Measurements from ENCODE around the gene PPP1R13B. TPM values are rescaled to one million over a fixed set of nuclear protein-coding genes. Genes with fewer than 3 reads are reported as not detected.
"Not testable (repeated sequence)": the region's sequence is repeated elsewhere in the genome, so short reads cannot be mapped to it uniquely, and the experiment has no call there.

PPP1R13B gene, protein sequence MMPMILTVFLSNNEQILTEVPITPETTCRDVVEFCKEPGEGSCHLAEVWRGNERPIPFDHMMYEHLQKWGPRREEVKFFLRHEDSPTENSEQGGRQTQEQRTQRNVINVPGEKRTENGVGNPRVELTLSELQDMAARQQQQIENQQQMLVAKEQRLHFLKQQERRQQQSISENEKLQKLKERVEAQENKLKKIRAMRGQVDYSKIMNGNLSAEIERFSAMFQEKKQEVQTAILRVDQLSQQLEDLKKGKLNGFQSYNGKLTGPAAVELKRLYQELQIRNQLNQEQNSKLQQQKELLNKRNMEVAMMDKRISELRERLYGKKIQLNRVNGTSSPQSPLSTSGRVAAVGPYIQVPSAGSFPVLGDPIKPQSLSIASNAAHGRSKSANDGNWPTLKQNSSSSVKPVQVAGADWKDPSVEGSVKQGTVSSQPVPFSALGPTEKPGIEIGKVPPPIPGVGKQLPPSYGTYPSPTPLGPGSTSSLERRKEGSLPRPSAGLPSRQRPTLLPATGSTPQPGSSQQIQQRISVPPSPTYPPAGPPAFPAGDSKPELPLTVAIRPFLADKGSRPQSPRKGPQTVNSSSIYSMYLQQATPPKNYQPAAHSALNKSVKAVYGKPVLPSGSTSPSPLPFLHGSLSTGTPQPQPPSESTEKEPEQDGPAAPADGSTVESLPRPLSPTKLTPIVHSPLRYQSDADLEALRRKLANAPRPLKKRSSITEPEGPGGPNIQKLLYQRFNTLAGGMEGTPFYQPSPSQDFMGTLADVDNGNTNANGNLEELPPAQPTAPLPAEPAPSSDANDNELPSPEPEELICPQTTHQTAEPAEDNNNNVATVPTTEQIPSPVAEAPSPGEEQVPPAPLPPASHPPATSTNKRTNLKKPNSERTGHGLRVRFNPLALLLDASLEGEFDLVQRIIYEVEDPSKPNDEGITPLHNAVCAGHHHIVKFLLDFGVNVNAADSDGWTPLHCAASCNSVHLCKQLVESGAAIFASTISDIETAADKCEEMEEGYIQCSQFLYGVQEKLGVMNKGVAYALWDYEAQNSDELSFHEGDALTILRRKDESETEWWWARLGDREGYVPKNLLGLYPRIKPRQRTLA
- 10 to 100 TPM; 26.0 to 41.4 (median 33.3) TPM for polyA plus RNA-seq (ENCODE audit: insufficient read length in 4 of 4)

- peak in 3 of 4 donors; percentile 73 to 80 (median 78) for DNase-seq (ENCODE audit: low read depth in 4 of 4, low spot score in 2 of 4)
Observed at GRCh38 chr14:103847451-103848174, at the start of gene PPP1R13B. Gene PPP1R13B, minus strand, starts transcription at chr14:103847575. Its CDS starts 268 bp downstream, at chr14:103847307.

GRCh38 chr14:103896578-103896977, 49.2 kb upstream of the PPP1R13B start:
- DNase-seq (ENCODE audit: low read depth in 4 of 4, low spot score in 2 of 4), result no peak

GRCh38 chr14:103894723-103895059, 47.3 kb upstream of the PPP1R13B start:
- no peak for DNase-seq (ENCODE audit: low read depth in 4 of 4, low spot score in 2 of 4)

GRCh38 chr14:103894034-103894722, 46.8 kb upstream of the PPP1R13B start:
- no peak for DNase-seq (ENCODE audit: low read depth in 4 of 4, low spot score in 2 of 4)

DNA sequence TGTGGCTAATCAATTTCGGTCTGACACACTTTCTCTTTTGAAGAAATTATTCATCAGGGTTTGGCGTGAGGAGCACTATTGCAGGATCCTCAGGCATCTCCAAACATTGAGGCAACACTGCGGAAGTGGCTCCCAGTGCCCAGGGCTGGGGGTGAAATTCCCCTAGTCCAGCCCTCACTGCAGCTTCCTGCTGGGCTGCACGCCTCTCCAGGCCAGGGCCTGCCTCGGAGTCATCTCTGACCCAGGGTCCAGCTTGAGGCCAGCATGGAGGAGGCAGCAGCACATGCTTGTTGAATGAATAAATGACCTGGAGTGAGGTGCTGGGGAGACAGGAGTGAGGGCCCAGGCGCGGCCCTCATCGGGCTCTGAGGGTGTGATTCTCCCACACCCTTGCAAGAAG, 44.9 kb upstream of the PPP1R13B start:
- DNase-seq (ENCODE audit: low read depth in 4 of 4, low spot score in 2 of 4), result no peak

GRCh38 chr14:103891667-103892215, 44.4 kb upstream of the PPP1R13B start:
- no peak for DNase-seq (ENCODE audit: low read depth in 4 of 4, low spot score in 2 of 4)

GRCh38 chr14:103890821-103891666, 43.7 kb upstream of the PPP1R13B start:
- no peak for DNase-seq (ENCODE audit: low read depth in 4 of 4, low spot score in 2 of 4)

GRCh38 chr14:103890052-103890371, 42.6 kb upstream of the PPP1R13B start:
- DNase-seq (ENCODE audit: low read depth in 4 of 4, low spot score in 2 of 4), result no peak

- no peak for DNase-seq (ENCODE audit: low read depth in 4 of 4, low spot score in 2 of 4)
Observed at GRCh38 chr14:103889313-103890051, 42.1 kb upstream of the PPP1R13B start.

- DNase-seq (ENCODE audit: low read depth in 4 of 4, low spot score in 2 of 4), result not testable (repeated sequence)
Observed at GRCh38 chr14:103889002-103889312, 41.6 kb upstream of the PPP1R13B start.

- DNase-seq (ENCODE audit: low read depth in 4 of 4, low spot score in 2 of 4), result no peak
Observed at GRCh38 chr14:103887557-103888115, 40.3 kb upstream of the PPP1R13B start.

DNA sequence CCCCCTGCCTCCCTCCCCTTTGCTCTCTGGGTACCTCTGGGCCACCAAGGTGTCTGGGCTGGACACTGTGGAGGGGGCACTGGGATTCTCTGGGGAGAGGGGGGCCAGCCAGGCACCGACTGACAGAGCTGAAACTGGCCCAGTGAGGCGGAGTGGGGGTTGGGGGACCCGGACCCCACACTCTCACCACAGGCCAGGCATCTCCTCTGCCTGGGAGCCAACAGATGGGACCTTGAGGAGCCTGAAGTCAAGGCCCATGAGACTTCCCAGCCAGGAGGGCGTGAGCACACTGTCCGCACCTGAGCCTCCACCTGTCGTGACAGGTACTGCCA, 39.8 kb upstream of the PPP1R13B start:
- DNase-seq (ENCODE audit: low read depth in 4 of 4, low spot score in 2 of 4), result no peak

DNA sequence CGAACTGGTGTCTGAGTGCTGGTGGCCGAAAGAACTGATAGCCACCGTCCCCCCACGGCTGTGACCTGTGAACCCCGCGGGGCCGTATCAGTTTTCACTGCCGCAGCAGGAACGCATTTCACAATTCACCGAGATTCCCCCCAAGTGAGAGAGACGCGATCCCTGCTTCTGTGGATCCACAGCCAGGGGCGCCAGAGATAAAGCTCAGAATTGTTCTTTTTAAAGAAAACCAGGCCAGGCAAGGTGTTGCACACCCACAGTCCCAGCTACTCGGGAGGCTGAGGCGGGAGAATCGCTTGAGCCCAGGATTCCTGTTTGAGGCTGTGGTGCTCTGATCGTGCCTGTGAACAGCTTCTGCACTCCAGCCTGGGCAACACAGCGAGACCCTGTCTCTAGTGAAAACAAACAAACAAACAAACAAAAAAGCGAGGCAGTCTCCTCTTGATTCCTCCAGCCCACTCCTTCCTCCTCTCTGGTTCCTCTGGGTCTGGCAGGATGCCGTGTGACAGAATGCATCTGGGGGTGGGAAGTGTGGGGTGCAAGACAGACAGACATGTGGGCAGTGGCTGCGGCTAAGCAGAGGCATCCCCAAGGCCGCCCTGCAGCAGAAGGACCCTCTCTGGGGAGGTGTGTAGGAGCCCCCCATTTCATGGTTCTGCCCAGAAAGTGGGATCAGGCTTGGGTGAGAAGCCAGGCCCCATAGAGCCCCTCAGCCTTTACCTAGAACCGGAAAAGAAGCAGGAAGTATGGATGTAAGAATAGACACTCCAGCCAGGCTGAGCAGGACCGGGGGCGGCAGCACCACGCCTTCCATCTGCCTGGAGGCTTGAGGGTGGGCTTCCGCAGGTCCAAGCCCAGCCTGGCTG, 39.2 kb upstream of the PPP1R13B start:
- no peak for DNase-seq (ENCODE audit: low read depth in 4 of 4, low spot score in 2 of 4)

- DNase-seq (ENCODE audit: low read depth in 4 of 4, low spot score in 2 of 4), result no peak
Observed at GRCh38 chr14:103885509-103885932, 38.1 kb upstream of the PPP1R13B start.

DNA sequence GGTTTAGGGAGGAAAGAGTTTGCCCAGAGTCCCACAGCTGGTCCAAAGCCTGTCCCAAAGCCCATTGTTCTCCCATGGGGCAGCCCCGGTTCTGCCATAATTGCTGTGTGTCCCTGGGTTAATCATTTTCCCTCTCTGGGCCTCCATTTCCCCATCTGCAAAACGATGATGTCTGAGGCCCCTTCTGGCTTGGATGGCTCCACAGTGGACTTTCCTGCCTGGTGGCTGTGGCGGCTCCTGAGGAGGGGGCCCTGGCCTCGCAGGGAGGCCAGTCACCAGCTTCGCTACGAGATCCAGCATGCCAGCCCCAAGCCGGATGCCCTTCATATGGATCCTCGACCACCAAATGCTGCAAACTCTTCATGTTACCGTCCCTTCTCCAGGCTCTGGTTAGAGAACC, 37.5 kb upstream of the PPP1R13B start:
- no peak for DNase-seq (ENCODE audit: low read depth in 4 of 4, low spot score in 2 of 4)

DNA sequence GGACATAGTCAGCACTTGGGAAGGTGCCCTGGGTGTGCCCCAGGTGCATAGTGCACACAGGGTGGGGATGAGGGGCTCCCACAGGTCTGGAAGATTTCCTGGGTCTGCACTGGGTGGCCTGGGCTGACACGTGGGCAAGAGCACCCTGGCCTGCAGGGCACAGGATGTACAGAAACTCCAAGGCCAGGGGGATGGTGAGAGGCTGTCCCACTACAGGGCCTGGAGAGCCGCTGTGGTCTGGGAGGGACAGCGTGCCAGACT, 35.8 kb upstream of the PPP1R13B start:
- no peak for DNase-seq (ENCODE audit: low read depth in 4 of 4, low spot score in 2 of 4)

GRCh38 chr14:103882503-103883262, 35.3 kb upstream of the PPP1R13B start:
- DNase-seq (ENCODE audit: low read depth in 4 of 4, low spot score in 2 of 4), result no peak

Measured in left renal cortex interstitium (tissue), 4 donors.